ENCODE data around the gene RAD9A. TPM values are rescaled to one million over a fixed set of nuclear protein-coding genes. Genes with fewer than 3 reads are reported as not detected.

RAD9A gene
- total RNA-seq, 2 donors from 2014 or later, result 21.5 to 40.5 TPM

DNA sequence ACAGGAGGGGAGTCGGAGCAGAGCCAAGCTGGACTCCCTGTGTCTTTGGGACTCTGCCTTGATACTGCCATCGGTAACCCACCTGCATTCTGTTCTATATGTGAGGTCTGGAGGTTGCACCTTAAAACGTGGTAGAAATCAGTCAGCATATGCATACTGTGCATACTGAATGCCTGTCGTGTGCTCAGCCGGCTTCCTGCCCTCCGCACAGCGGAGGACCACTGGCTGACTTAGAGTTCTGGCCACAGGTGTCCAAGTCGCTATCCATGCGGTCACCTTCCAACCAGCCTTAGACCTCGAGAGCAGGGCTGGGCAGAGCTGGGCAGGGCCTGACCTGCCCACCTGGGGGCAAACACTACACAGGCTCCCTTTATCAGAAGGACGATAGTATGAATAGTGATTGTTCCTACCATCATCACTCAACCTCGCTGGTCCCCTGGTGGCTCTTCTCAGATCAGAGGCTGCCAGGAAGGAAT is 15.9 kb downstream of the RAD9A start:
- Mint-ChIP-seq H3K36me3 (ENCODE audit: low read depth) (peaks cover 9% of the 10 kb centered on the region), H3K27ac (peak overlapping the region; percentile 94), H3K4me3 (peak overlapping the region; percentile 99), H3K27me3 (no peaks in the 10 kb centered on the region), H3K4me1 (peaks cover 69% of the 10 kb centered on the region)
- DNase-seq (no peak), ATAC-seq (no peak)
- no peaks in the 10 kb centered on the region for H3K9me3 ChIP-seq (ENCODE audit: control insufficient read depth, low read length, poor library complexity, severe bottlenecking)

DNA sequence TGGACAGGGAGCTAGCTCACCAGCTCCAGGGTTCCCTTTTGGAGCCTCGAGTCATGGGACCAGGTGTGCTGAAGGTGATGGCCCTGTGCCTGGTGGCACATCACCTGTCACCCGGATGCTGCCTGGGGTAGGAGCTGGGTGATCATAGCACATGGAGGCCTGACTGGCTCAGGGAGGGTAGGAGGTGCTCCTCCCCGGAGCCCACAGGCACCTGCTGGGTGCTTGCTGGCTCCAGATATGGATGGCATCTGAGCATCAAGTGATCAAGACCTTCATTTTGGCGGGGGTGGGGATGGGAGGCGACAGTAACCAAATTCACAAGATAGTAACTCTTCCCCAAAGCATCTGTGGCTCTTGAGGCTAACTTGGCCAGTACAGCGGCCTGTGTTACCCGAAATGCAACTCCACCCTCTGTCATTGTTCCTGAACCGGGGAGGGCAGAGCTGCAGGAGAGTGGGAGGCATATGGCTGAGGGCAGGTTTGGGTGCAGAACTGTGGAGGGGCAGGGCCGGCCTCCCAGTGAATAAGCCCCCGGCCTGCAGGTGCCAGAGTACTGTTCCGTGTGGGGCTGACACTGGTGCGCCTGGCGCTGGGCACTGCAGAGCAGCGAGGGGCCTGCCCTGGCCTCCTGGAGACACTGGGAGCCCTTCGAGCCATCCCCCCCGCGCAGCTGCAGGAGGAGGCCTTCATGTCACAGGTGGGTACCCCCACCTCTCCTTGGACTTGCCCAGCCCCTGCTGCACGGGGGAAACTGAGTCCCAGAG is 16.8 kb downstream of the RAD9A start:
- Mint-ChIP-seq H3K4me3 (peak overlapping the region; percentile 99), H3K4me1 (peaks cover 74% of the 10 kb centered on the region), H3K27me3 (no peaks in the 10 kb centered on the region), H3K27ac (peak overlapping the region; percentile 94), H3K36me3 (ENCODE audit: low read depth) (peaks cover 9% of the 10 kb centered on the region)
- no peak for DNase-seq
- no peaks in the 10 kb centered on the region for H3K9me3 ChIP-seq (ENCODE audit: control insufficient read depth, low read length, poor library complexity, severe bottlenecking)
- ATAC-seq, result peak; percentile 17

DNA sequence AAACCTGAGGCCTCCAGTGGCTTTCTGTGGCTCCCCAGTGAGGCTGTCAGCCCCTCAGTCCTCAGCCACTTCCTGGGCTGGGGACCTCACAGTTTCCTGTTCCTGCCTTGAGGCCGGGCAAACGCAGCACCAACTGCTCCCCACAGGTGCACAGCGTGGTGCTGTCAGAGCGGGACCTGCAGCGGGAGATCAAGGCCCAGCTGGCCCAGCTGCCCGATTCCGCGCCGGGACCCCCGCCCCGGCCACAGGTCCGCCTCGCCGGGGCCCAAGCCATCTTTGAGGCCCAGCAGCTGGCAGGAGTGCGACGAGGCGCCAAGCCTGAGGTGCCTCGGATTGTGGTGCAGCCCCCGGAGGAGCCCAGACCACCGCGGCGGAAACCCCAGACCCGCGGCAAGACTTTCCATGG is 17.5 kb downstream of the RAD9A start:
- peak overlapping the region; percentile 99 for H3K4me3 Mint-ChIP-seq
- ATAC-seq (peak; percentile 74), DNase-seq (peak; percentile 47 to 55 (median 49))
- peaks cover 7% of the 10 kb centered on the region for H3K36me3 Mint-ChIP-seq (ENCODE audit: low read depth)
- H3K4me1 Mint-ChIP-seq, result peaks cover 75% of the 10 kb centered on the region
- H3K9me3 ChIP-seq (ENCODE audit: control insufficient read depth, low read length, poor library complexity, severe bottlenecking), result no peaks in the 10 kb centered on the region
- H3K27ac Mint-ChIP-seq, result peak overlapping the region; percentile 94
- H3K27me3 Mint-ChIP-seq, result no peaks in the 10 kb centered on the region

DNA sequence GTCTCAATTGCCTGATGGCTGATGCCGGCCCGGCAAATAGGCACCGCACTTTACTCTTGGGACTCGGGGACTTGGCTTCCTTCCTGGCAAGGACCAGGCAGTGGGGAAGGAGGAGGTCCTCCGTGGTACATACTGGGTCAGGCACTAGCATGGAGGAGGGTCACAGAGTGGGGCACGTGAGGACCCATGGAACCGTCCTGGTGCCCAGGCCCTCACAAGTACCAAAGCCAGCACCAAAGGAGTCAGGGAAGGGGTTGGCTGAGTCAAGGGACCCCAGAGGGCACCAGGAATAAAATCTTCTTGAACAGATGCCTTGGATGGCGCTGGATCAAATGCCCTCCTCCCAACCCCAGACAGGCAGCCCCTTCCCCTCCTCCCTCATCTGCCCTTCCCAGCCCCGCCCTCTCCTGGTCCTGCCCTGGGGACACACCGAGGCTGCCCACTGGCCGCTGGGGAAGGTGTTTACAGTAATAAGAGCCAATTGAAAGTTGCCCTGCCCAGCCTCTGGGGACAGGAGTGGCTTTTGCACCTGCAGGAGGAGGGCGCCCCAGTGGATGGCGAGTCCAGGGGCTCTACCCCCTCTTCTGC is 18.1 kb downstream of the RAD9A start:
- Mint-ChIP-seq H3K4me3 (peak overlapping the region; percentile 88), H3K36me3 (ENCODE audit: low read depth) (peaks cover 3% of the 10 kb centered on the region), H3K27ac (peak overlapping the region; percentile 94), H3K27me3 (no peaks in the 10 kb centered on the region), H3K4me1 (peaks cover 72% of the 10 kb centered on the region)
- no peak for DNase-seq
- ATAC-seq, result no peak
- no peaks in the 10 kb centered on the region for H3K9me3 ChIP-seq (ENCODE audit: control insufficient read depth, low read length, poor library complexity, severe bottlenecking)

DNA sequence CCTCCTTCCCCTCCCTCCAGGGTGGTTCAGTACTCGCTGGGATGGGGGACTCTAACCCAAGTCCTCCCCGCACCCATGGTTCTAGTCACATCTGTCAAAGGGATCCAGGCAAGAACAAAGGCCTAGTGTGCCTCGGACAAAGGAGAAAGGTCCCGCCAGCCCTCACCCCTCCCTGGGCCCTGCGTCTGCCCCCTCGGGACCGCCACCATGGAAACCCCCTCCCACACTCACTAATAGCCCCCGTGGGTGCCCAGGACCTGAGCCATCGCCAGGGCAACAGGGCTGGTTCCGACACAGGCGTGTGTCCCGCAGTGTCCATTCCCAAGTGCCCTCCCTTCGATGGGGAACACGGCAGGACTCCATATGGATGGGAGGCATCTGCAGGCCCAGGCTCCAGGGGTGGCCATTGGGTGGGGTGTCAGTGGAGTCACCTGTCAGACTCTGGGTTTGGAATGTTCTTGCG is 18.6 kb downstream of the RAD9A start:
- H3K4me3 Mint-ChIP-seq, result peak overlapping the region; percentile 88
- no peaks in the 10 kb centered on the region for H3K27me3 Mint-ChIP-seq
- peak overlapping the region; percentile 94 for H3K27ac Mint-ChIP-seq
- no peaks in the 10 kb centered on the region for H3K9me3 ChIP-seq (ENCODE audit: control insufficient read depth, low read length, poor library complexity, severe bottlenecking)
- H3K36me3 Mint-ChIP-seq (ENCODE audit: low read depth), result peaks cover 3% of the 10 kb centered on the region
- peaks cover 72% of the 10 kb centered on the region for H3K4me1 Mint-ChIP-seq
- no peak for DNase-seq
- no peak for ATAC-seq

DNA sequence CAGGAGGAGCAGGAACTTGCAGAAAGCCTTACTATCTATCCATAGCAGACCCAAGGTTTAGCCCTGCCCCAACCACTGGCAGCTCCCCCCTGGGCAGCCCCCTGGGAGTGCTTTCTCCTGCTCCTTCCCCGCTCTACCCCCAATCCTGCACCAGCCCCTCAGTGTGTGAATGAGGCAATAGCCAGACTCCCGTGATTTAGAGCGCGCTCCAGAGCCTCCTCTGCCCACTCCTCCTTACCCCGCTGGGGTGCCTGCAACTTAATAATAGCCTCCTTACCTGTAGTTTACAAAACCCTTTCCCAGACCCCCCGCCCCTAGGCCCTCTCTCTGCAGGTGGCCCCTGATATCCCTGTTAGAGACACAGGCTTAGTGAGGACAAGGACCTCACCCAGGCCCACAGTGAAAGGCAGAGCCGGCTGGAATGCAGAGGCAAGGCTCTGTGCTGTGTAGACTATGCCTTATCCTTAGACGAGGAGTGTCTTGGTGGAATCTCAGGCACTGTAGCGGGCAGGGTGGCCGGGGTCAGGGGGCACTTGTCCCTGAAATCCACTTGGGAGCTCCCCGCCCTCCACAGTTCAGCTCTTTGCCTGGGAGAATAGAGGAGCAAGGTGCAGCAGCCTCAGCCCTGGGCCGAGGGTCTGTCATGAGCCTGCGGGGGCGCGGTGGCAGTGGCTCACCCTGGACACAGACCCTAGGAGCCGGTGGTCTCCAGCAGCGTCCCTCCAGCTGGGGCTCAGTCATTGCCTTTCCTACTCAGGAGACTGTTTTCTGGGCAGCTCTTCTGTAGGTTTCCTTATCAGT is 19.4 kb downstream of the RAD9A start:
- H3K27ac Mint-ChIP-seq, result peak overlapping the region; percentile 94
- H3K27me3 Mint-ChIP-seq, result no peaks in the 10 kb centered on the region
- no peaks in the 10 kb centered on the region for H3K9me3 ChIP-seq (ENCODE audit: control insufficient read depth, low read length, poor library complexity, severe bottlenecking)
- H3K4me3 Mint-ChIP-seq, result peak overlapping the region; percentile 59
- H3K4me1 Mint-ChIP-seq, result peaks cover 71% of the 10 kb centered on the region
- ATAC-seq (no peak), DNase-seq (no peak)
- H3K36me3 Mint-ChIP-seq (ENCODE audit: low read depth), result peaks cover 3% of the 10 kb centered on the region

DNA sequence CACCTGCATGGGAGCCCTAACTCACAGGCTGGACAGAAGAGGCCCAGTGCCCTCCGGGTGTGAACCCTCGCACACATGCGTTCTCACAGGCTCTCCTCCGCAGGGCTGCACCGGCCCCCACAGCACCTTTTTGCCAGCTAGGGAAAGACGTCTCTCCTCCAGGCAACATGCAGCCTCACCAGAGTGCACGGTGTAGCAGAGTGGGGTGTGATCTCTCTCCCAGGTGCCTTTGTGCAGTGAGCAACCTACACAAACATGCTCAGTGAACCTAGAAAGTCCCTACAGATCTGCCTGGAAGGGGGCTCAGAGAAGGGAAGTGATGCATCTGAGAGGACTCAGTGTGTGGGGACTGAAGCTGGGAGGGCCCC is 20.0 kb downstream of the RAD9A start:
- H3K36me3 Mint-ChIP-seq (ENCODE audit: low read depth), result peaks cover 3% of the 10 kb centered on the region
- H3K4me1 Mint-ChIP-seq, result peaks cover 73% of the 10 kb centered on the region
- H3K4me3 Mint-ChIP-seq, result peak overlapping the region; percentile 41
- H3K9me3 ChIP-seq (ENCODE audit: control insufficient read depth, low read length, poor library complexity, severe bottlenecking), result no peaks in the 10 kb centered on the region
- DNase-seq (no peak), ATAC-seq (no peak)
- no peaks in the 10 kb centered on the region for H3K27me3 Mint-ChIP-seq
- H3K27ac Mint-ChIP-seq, result peak overlapping the region; percentile 94

DNA sequence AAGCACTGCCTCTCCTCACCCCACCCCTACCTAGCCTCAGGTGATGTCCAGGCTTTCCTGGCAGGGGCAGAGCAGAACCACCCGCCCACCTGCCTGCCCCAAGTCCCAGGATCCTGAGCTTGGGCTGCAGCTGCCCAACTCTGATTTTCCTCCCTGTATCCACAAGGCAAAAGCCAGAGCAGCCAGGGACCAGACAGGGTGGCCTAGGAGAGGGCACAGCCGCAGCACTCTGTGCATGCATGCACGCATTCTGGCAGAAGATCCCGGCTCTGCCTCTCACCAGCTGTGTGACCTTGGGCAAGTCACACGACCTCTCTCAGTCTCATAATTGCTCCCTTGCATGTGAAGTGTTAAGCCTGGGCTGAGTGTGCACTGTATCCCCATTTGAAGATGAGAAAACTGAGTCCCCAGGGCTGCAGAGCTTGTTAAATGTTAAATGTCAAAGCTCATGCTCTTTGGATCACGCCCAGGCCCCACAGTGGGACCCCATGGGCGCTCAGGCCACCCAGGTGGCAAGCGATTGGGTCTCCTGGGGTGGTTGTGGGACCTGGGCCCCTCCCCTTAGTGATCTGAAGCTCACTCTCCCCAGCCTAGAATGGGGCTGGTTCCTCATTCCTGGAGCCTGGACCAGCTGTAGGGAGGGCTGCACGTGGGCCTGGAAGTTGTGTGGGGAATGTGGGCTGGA is 20.9 kb downstream of the RAD9A start:
- Mint-ChIP-seq H3K27me3 (no peaks in the 10 kb centered on the region), H3K27ac (peak overlapping the region; percentile 94), H3K4me3 (peak overlapping the region; percentile 19), H3K4me1 (peaks cover 69% of the 10 kb centered on the region), H3K36me3 (ENCODE audit: low read depth) (no peaks in the 10 kb centered on the region)
- H3K9me3 ChIP-seq (ENCODE audit: control insufficient read depth, low read length, poor library complexity, severe bottlenecking), result no peaks in the 10 kb centered on the region
- DNase-seq, result no peak
- no peak for ATAC-seq

DNA sequence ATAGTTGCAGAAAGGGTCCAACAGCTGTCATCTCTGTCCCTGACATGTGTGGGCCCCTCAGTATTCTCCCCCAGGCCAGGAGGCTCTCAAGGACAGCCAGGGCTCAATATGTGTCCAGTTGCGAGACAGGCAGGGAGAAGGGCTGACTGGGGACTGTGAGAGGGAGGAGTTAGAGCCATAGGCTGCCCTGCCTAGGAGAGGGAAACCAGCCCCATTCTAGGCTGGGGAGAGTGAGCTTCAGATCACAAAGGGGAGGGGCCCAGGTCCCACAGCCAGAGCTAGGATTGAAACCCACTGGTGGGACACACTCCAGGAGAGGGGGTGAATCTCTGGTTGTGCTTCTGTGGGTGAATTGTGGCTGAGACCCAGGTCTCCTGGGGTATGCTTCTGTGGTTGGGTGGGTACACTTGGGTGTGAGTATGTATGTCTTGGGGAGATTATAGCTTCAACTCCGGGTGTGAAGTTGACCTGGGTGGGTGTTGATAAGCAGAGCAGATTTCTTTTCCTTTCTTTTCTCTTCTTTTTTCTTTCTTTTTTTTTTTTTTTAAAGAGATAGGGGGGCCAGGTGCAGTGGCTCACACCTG is 21.6 kb downstream of the RAD9A start:
- Mint-ChIP-seq H3K36me3 (ENCODE audit: low read depth) (no peaks in the 10 kb centered on the region), H3K27me3 (no peaks in the 10 kb centered on the region), H3K4me1 (peaks cover 67% of the 10 kb centered on the region), H3K4me3 (no peak overlapping the region), H3K27ac (peak overlapping the region; percentile 94)
- ATAC-seq (no peak), DNase-seq (no peak)
- H3K9me3 ChIP-seq (ENCODE audit: control insufficient read depth, low read length, poor library complexity, severe bottlenecking), result no peaks in the 10 kb centered on the region

DNA sequence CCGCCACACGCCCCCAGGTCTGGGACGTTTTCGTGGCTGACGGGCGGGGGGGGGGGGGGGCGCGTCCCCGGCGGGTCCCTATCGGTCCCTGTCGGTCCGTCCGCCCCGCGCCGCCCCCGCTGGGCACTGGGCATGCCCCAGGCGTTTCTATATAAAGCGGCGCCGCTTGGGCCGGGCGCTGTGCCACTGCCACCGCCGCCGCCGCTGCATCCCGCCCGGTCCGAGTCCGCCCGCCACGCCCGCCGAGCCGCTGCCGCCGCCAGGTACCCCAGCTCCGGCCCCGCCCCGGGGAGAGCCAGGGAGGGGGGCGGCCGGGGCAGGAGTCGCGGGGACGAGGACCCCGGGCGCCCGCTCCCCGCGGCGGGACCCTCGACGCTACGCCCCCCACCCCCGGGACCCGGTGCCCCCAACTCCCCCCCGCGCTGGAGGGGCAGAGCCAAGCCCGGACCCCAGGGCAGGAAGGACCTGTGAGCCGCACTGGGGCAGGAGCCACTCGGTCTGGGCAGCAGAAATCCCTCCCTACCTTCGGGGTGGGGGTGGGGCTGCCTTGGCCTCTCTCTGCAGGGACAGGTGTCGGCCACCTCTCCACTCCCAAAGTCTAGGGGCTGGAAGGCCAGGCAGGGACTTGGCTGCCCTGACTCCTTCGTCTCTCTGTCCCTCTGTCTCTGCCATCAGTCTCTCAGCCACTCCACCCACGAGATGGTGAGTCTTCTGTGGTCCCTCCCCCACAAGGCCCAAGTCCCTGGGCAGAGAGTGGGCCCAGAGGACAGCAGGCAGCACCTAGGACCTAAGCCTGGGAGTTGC is 23.9 kb downstream of the RAD9A start, which contains the start of gene CARNS1:
CARNS1 (plus strand) TSS at position 178 of the 804 bp plus-strand sequence; CDS start at position 700, 522 bp downstream.
- no peaks in the 10 kb centered on the region for H3K9me3 ChIP-seq (ENCODE audit: control insufficient read depth, low read length, poor library complexity, severe bottlenecking)
- ATAC-seq (no peak), DNase-seq (no peak)
- Mint-ChIP-seq H3K27ac (peak within 1 kb of the TSS; percentile 87), H3K27me3 (no peaks in the 10 kb centered on the region), H3K4me3 (peak within 1 kb of the TSS; percentile 86), H3K36me3 (ENCODE audit: low read depth) (no peaks in the 10 kb centered on the region), H3K4me1 (peaks cover 66% of the 10 kb centered on the region)

DNA sequence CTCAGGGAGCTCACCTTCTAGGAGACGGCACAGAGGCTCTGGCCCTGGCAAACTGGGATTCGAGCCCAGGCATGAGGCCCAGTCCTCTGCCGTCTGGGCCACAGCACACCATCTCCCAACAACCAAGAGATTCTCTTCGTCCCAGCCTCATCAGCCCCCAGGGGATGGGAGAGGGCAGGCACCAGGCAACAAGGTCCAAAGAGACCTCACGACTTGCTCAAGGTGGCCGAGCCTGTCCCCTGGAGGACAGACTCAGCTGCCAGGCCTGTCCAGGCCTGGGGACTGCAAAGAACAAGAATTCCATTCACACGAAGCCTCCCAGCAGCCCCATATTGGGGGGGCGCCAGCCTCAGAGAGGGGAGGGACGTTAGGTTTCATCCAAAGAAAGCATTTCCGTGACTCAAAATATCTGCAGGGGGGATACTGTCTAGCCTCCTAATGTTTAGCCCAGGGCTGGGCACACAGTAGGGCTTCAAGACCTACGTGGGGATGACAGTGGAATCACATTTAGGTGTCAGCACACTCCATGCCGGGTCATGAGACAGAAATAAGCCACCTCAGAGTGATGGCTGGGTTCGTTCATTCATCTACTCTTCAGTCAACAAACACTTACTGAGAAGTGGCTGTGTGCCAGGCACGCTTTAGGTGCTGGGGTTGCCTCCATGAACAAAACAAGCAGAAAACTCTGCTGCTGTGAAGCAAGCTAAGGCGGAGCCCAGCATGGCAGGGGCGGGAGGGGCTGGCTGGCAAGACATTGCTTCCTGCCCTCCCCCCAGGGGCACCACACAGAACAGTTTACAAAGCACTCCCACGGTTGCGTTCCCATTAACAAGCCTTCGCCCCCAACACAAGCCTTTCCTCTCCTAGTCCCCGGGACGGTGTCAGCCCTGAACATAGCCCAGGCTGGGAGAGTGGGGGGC is 24.9 kb downstream of the RAD9A start:
- Mint-ChIP-seq H3K27me3 (no peaks in the 10 kb centered on the region), H3K36me3 (ENCODE audit: low read depth) (no peaks in the 10 kb centered on the region), H3K4me3 (peak overlapping the region; percentile 86), H3K27ac (peak overlapping the region; percentile 87), H3K4me1 (peaks cover 60% of the 10 kb centered on the region)
- ATAC-seq, result peak; percentile 65
- DNase-seq, result peak; percentile 67 to 71 (median 68)
- no peaks in the 10 kb centered on the region for H3K9me3 ChIP-seq (ENCODE audit: control insufficient read depth, low read length, poor library complexity, severe bottlenecking)
